Mammary epithelial cell (primary cell): Measurements from ENCODE around the gene CTDSPL.

ENCODE experiments used
- CTCF ChIP-seq, 2 donors: IDR thresholded peaks in 1 of 2; conservative IDR thresholded peaks in 1 of 2; 2 replicates each; pipeline ENCODE4 v1.5.1; 2011 to 2012; ENCODE audit warnings: inconsistent platforms in 2 of 2, low read length in 2 of 2, mild to moderate bottlenecking in 2 of 2, control low read depth in 1 of 2, low read depth in 1 of 2; ENCODE audit not compliant: insufficient read depth in 1 of 2; ENCODE audit errors: extremely low read depth in 1 of 2
- EZH2 ChIP-seq: IDR thresholded peaks from 2 replicates; pipeline ENCODE4 v1.6.1; 2012; ENCODE audit warnings: low read length, inconsistent platforms, borderline replicate concordance

DNA sequence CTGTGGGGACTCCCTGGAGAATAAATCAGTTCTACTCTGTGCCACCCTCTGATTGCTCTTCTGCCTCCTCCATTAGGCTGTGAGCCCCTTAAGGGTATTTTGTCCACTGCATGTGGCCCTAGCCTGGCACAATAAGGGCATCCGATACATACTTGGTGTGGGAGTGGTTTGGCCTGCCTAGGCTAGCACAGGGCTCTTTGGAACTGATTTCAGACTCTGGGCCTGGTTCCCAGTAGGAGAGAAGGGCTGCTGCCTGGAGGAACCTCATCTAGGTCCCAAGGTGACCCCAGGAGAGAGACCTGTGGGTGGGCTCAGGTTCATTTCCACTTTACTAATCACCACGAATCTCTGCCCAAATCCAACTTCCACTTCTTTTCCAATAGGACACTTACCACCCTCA, 5.3 kb upstream of the CTDSPL start:
- TF ChIP-seq CTCF (conservative IDR thresholded peaks at IDR 0.05 in 1 of 2, IDR thresholded peaks at IDR 0.05 in 1 of 2; ENCODE audit: extremely low read depth in 1 of 2, insufficient read depth in 1 of 2, low read depth in 1 of 2, low read length in 2 of 2) (no peak), EZH2 (no peak)
